ENCODE measurements around the gene PRF1.

Gene PRF1

GRCh38 chr10:70576803-70577517, 25.6 kb downstream of the PRF1 start:
- peaks cover 50% of the 10 kb centered on the region for H3K4me1 Mint-ChIP-seq
- H3K4me3 Mint-ChIP-seq: peak overlapping the region; percentile 7
- H3K36me3 Mint-ChIP-seq: no peaks in the 10 kb centered on the region
- H3K27ac Mint-ChIP-seq: peak overlapping the region; percentile 43
- H3K27me3 Mint-ChIP-seq: no peaks in the 10 kb centered on the region
- H3K9me3 Mint-ChIP-seq: no peaks in the 10 kb centered on the region

DNA sequence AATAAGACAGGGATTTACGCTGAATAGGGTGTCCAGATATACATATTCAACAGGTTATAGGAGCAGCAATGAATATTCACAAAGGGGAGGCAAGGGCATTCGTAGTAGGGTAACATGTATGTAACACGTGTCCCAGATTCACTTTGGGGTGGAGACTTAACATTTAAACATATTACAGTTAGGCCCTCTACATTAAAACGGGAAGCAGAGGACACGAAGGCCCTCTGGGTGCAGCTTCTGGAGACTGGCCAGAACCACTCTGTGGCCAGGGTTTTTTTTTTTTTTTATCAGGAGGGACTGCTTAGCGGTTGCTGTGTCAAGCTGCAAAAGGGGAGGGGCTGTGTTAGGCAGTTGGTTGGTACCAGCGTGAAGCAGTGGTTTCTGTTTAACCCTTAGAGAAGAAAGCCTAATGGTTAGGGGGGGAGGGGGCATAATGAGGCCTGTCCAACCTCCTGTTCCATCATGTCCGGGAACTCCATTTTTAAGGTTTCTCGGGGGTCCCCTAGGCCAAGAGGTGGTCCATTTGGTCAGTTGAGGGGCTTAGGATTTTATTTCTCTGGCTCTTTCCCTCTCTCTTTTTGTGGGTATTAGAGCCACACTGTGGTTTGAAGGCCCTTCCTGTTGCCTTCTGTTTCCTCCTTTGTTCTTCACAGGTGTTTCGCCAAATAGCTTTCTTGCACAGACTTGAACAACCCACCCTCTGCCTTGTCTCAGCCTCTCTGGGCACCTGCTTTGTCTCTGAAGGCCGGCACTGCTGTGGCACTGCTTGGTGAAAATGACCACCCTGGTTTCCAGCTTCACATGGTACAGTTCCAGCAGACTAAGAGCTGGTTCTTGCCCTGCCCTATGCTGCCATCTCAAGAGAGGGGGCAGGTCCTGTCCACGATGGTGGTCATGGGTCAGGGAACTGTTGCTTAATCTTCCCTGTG, 26.4 kb downstream of the PRF1 start:
- H3K4me1 Mint-ChIP-seq: peaks cover 50% of the 10 kb centered on the region
- H3K9me3 Mint-ChIP-seq: no peaks in the 10 kb centered on the region
- H3K36me3 Mint-ChIP-seq: no peaks in the 10 kb centered on the region
- peak overlapping the region; percentile 1 for H3K27ac Mint-ChIP-seq
- H3K4me3 Mint-ChIP-seq: no peak overlapping the region
- no peaks in the 10 kb centered on the region for H3K27me3 Mint-ChIP-seq

- H3K9me3 Mint-ChIP-seq: no peaks in the 10 kb centered on the region
- H3K4me3 Mint-ChIP-seq: no peak overlapping the region
- H3K27ac Mint-ChIP-seq: peak overlapping the region; percentile 1
- no peaks in the 10 kb centered on the region for H3K27me3 Mint-ChIP-seq
- no peaks in the 10 kb centered on the region for H3K36me3 Mint-ChIP-seq
- H3K4me1 Mint-ChIP-seq: peaks cover 50% of the 10 kb centered on the region
These were observed 27.1 kb downstream of the PRF1 start for GRCh38 chr10:70575486-70575873.

GRCh38 chr10:70573599-70574506, 28.7 kb downstream of the PRF1 start:
- no peak overlapping the region for H3K27ac Mint-ChIP-seq
- H3K4me3 Mint-ChIP-seq: no peak overlapping the region
- H3K4me1 Mint-ChIP-seq: peaks cover 35% of the 10 kb centered on the region
- no peaks in the 10 kb centered on the region for H3K36me3 Mint-ChIP-seq
- H3K9me3 Mint-ChIP-seq: no peaks in the 10 kb centered on the region
- no peaks in the 10 kb centered on the region for H3K27me3 Mint-ChIP-seq

GRCh38 chr10:70571636-70572439, 30.7 kb downstream of the PRF1 start:
- Mint-ChIP-seq H3K36me3 (no peaks in the 10 kb centered on the region), H3K4me3 (no peak overlapping the region), H3K9me3 (no peaks in the 10 kb centered on the region), H3K27me3 (no peaks in the 10 kb centered on the region), H3K27ac (no peak overlapping the region), H3K4me1 (peaks cover 14% of the 10 kb centered on the region)

GRCh38 chr10:70571236-70571635, 31.3 kb downstream of the PRF1 start:
- Mint-ChIP-seq H3K36me3 (no peaks in the 10 kb centered on the region), H3K4me1 (peaks cover 8% of the 10 kb centered on the region), H3K27ac (no peak overlapping the region), H3K27me3 (no peaks in the 10 kb centered on the region), H3K9me3 (no peaks in the 10 kb centered on the region), H3K4me3 (no peak overlapping the region)

DNA sequence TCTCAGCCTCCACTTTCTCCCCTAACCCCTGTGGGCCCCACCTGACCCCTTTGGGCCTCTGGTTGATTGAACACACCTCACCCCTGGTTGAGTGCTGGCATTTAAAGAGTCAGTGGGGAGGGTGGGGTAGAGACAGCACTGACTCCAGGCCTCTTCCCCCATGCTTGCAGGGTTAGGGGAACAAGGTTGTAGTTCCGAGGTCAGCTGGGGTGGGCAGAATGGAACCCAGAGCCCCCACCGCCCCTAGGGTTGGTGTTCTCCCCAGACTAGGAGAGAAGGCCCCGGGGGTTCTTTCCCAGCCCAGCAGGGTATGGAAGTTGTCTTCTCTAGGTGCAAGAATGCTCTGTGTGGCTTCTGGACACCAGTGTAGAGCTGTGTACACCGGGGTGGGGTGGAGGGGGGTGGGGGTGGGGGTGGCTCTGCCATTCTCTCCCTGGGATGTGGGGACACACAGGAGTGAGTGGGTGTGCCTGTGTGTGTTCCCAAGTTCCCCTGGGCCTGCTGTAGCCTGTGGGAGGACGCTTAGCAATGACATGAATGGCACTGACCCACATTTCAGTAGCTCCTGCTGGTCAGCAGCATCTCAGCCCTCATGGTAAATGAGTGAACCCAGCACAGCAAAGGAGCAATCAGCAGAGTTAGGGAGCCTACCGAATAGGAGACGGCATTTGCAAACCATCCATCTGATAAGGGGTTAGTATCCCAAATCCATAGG, 33.6 kb downstream of the PRF1 start:
- Mint-ChIP-seq H3K4me3 (no peak overlapping the region), H3K27ac (no peak overlapping the region)

GRCh38 chr10:70568113-70568512, 34.4 kb downstream of the PRF1 start:
- H3K9me3 Mint-ChIP-seq: no peaks in the 10 kb centered on the region
- H3K4me3 Mint-ChIP-seq: no peak overlapping the region
- H3K27ac Mint-ChIP-seq: no peak overlapping the region
- no peaks in the 10 kb centered on the region for H3K36me3 Mint-ChIP-seq
- H3K4me1 Mint-ChIP-seq: peaks cover 5% of the 10 kb centered on the region
- H3K27me3 Mint-ChIP-seq: no peaks in the 10 kb centered on the region

More for the DNA sequence above, 33.6 kb downstream of the PRF1 start:
- H3K9me3 Mint-ChIP-seq: no peaks in the 10 kb centered on the region
- no peaks in the 10 kb centered on the region for H3K4me1 Mint-ChIP-seq
- H3K36me3 Mint-ChIP-seq: no peaks in the 10 kb centered on the region
- H3K27me3 Mint-ChIP-seq: no peaks in the 10 kb centered on the region

- Mint-ChIP-seq H3K27ac (no peak overlapping the region), H3K36me3 (no peaks in the 10 kb centered on the region), H3K4me1 (peaks cover 5% of the 10 kb centered on the region), H3K4me3 (no peak overlapping the region), H3K27me3 (no peaks in the 10 kb centered on the region), H3K9me3 (no peaks in the 10 kb centered on the region)
These were observed 34.9 kb downstream of the PRF1 start for GRCh38 chr10:70567603-70568002.

- Mint-ChIP-seq H3K27ac (no peak overlapping the region), H3K9me3 (no peaks in the 10 kb centered on the region), H3K27me3 (no peaks in the 10 kb centered on the region), H3K36me3 (no peaks in the 10 kb centered on the region), H3K4me3 (no peak overlapping the region), H3K4me1 (peaks cover 5% of the 10 kb centered on the region)
These were observed 35.8 kb downstream of the PRF1 start for GRCh38 chr10:70566515-70567290.

DNA sequence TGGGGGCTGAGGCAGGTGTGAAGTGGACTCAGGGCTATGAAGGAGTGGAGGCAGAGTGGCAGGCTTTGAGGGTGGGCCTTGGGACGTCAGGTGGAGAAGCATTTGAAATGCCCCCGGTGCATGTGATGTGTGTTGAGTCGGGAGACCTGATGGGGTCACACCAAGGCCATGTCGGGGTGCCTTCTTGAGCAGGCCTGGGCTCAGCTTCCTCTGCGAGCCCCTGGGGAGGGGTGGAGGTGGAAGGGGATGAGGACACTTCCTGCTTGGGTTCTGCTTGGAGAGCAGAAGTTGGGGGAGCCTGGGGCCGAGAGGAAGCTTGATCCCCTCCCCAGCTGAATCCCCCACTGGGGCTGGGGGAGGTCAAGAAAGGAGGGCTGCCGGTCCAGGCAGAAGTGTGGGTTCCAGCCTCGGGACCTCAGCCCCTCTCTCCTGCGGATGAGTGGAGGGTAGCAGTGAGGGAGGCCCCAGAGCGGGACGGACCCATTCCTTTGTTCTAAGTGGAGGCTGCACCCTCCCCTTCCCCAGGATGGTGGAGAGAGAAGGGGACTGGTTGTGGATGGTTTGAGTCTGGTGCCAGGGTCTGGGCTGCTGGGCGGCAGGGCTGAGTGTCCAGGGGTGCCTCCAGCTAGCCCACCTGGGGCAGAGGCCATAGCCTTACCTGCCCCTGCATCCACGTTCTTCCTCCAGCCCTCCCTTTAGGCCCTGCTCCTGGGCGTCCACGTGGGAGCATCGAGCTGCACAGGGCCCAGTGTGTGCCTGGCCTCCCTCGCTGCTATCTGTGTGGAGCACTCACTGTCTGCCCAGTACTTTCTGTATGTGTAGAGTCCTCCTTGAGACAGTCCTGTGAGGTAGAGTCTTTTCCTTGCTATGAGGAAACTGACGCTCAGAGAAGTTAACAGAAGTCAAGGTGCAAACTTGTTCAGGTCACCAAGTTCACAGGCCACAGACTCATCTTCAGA, 36.7 kb downstream of the PRF1 start:
- H3K9me3 Mint-ChIP-seq: no peaks in the 10 kb centered on the region
- peaks cover 5% of the 10 kb centered on the region for H3K4me1 Mint-ChIP-seq
- no peaks in the 10 kb centered on the region for H3K27me3 Mint-ChIP-seq
- no peak overlapping the region for H3K4me3 Mint-ChIP-seq
- H3K27ac Mint-ChIP-seq: no peak overlapping the region
- no peaks in the 10 kb centered on the region for H3K36me3 Mint-ChIP-seq

GRCh38 chr10:70564901-70565351, 37.6 kb downstream of the PRF1 start:
- Mint-ChIP-seq H3K9me3 (no peaks in the 10 kb centered on the region), H3K4me3 (no peak overlapping the region), H3K27me3 (no peaks in the 10 kb centered on the region), H3K4me1 (peaks cover 5% of the 10 kb centered on the region), H3K36me3 (no peaks in the 10 kb centered on the region), H3K27ac (no peak overlapping the region)

Measured in activated naive CD4-positive, alpha-beta T cell treated with anti-CD3 and anti-CD28 coated beads, Interleukin-2, amount 50 U/mL, for 24 hours (primary cell).